Measurements from ENCODE around the gene SLC17A3. TPM values are rescaled to one million over a fixed set of nuclear protein-coding genes. Genes with fewer than 3 reads are reported as not detected.

The SLC17A3 gene
- total RNA-seq, 1 experiment from 2014 or later = not detected

DNA sequence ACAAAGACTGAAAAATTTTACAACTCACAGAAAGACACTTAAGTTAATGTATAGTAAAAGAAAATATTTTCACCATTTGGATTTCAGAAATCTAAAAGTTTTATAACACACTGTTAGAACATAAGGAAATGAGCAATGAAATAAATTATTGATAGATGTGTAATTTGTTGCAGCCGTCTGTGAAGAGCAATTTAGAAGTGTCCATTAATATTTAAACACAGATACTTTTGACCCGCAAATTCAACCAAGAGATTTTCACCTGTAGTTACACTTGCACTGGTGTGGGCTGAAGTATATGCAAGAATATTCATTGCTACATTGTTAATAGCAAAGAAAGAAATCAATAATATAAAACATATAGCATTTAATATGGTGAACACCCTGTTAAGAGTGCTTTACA, 14.6 kb upstream of the SLC17A3 start:
- Mint-ChIP-seq H3K27me3 (ENCODE audit: low read depth) (no peaks in the 10 kb centered on the region), H3K36me3 (no peaks in the 10 kb centered on the region), H3K4me3 (no peak overlapping the region), H3K4me1 (no peaks in the 10 kb centered on the region), H3K27ac (no peak overlapping the region), H3K9me3 (peaks cover 5% of the 10 kb centered on the region; the same call in 1 of the 2 replicates)
- POLR2A ChIA-PET = no interaction called here
- TF ChIP-seq ZNF671 (CRISPR knock-in tag; IDR thresholded peaks at IDR 0.05) = no peak
- CTCF ChIA-PET = interaction anchor here (2.1 kb wide), 1 partner anchor 170 kb away, joined by 12 read pairs; no protein-coding TSS in a partner anchor
- DNase-seq (ENCODE audit: low spot score) = no peak
- ATAC-seq = no peak

DNA sequence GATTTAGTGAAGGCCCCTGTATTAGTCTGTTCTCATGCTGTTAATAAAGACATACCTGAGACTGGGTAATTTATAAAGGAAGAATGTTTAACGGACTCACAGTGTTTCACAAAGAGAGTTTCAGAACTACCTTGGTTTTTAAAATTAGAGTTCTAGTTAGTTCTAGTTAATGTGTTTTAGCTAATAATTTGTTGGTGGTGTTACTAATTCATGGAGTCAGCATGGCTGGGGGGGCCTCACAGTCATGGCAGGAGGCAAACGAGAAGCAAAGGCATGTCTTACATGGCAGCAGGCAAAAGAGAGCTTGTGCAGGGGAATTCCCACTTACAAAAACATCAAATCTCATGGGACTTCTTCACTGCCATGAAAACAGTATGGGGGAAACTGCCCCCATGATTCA, 12.0 kb upstream of the SLC17A3 start:
- ATAC-seq (no peak), DNase-seq (ENCODE audit: low spot score) (no peak)
- Mint-ChIP-seq H3K27ac (no peak overlapping the region), H3K36me3 (no peaks in the 10 kb centered on the region), H3K4me1 (peaks cover 2% of the 10 kb centered on the region), H3K4me3 (no peak overlapping the region), H3K27me3 (ENCODE audit: low read depth) (peaks cover 2% of the 10 kb centered on the region; the same call in 1 of the 2 replicates), H3K9me3 (peaks cover 5% of the 10 kb centered on the region; the same call in 1 of the 2 replicates)
- CTCF ChIA-PET = no interaction called here
- TF ChIP-seq CREB1 (CRISPR knock-in tag; IDR thresholded peaks at IDR 0.05) = no peak
- no peak for TF ChIP-seq ZNF396 (CRISPR knock-in tag; IDR thresholded peaks at IDR 0.05; ENCODE audit: borderline replicate concordance)
- TF ChIP-seq NR3C1 (CRISPR knock-in tag; conservative IDR thresholded peaks at IDR 0.05; ENCODE audit: low read depth) = no peak
- TF ChIP-seq KAT7 (CRISPR knock-in tag; IDR thresholded peaks at IDR 0.05; ENCODE audit: borderline replicate concordance) = no peak
- no peak for TF ChIP-seq GRHL2 (CRISPR knock-in tag; IDR thresholded peaks at IDR 0.05; ENCODE audit: insufficient replicate concordance, severe bottlenecking)
- TF ChIP-seq ZNF232 (CRISPR knock-in tag; IDR thresholded peaks at IDR 0.05) = no peak
- no peak for TF ChIP-seq MLX (CRISPR knock-in tag; IDR thresholded peaks at IDR 0.05)
- POLR2A ChIA-PET = no interaction called here

DNA sequence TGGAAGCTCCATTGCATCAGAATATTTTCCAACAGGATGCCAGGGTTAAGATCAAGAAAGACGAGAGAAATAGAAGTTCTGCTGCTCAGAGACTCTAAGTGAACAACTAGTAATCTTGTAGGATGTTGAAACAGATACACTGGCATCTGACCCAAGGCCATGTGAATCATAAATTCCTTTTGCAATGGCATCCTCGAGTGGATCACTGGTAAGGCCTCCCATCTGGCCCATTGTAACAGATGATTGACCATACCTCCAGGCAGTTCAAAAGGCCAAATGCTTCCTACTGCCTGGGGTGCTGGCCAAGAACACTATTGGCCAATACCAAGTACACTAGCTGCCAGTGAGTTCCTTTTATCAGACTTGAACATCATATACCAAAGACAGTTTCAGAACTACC, 9.9 kb upstream of the SLC17A3 start:
- H3K27me3 Mint-ChIP-seq (ENCODE audit: low read depth) = peaks cover 2% of the 10 kb centered on the region
- DNase-seq (ENCODE audit: low spot score) (no peak), ATAC-seq (no peak)
- peaks cover 2% of the 10 kb centered on the region for H3K4me1 Mint-ChIP-seq
- H3K27ac Mint-ChIP-seq = no peak overlapping the region
- TF ChIP-seq TEAD4 (CRISPR knock-in tag; IDR thresholded peaks at IDR 0.05) (no peak), ZNF423 (CRISPR knock-in tag; IDR thresholded peaks at IDR 0.05) (no peak), MXD4 (CRISPR knock-in tag; IDR thresholded peaks at IDR 0.05; ENCODE audit: borderline replicate concordance) (no peak), ZNF512 (CRISPR knock-in tag; IDR thresholded peaks at IDR 0.05; ENCODE audit: borderline replicate concordance) (no peak), CTCF (IDR thresholded peaks at IDR 0.05) (no peak), ZNF121 (CRISPR knock-in tag; IDR thresholded peaks at IDR 0.05) (no peak), HMGA2 (CRISPR knock-in tag; IDR thresholded peaks at IDR 0.05) (no peak), ZNF138 (CRISPR knock-in tag; conservative IDR thresholded peaks at IDR 0.05) (no peak), JUN (CRISPR knock-in tag; IDR thresholded peaks at IDR 0.05) (no peak)
- TF ChIP-seq, protein P1, sequence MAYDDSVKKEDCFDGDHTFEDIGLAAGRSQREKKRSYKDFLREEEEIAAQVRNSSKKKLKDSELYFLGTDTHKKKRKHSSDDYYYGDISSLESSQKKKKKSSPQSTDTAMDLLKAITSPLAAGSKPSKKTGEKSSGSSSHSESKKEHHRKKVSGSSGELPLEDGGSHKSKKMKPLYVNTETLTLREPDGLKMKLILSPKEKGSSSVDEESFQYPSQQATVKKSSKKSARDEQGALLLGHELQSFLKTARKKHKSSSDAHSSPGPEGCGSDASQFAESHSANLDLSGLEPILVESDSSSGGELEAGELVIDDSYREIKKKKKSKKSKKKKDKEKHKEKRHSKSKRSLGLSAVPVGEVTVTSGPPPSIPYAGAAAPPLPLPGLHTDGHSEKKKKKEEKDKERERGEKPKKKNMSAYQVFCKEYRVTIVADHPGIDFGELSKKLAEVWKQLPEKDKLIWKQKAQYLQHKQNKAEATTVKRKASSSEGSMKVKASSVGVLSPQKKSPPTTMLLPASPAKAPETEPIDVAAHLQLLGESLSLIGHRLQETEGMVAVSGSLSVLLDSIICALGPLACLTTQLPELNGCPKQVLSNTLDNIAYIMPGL (CRISPR knock-in tag; IDR thresholded peaks at IDR 0.05) = no peak
- TF ChIP-seq, protein P2, sequence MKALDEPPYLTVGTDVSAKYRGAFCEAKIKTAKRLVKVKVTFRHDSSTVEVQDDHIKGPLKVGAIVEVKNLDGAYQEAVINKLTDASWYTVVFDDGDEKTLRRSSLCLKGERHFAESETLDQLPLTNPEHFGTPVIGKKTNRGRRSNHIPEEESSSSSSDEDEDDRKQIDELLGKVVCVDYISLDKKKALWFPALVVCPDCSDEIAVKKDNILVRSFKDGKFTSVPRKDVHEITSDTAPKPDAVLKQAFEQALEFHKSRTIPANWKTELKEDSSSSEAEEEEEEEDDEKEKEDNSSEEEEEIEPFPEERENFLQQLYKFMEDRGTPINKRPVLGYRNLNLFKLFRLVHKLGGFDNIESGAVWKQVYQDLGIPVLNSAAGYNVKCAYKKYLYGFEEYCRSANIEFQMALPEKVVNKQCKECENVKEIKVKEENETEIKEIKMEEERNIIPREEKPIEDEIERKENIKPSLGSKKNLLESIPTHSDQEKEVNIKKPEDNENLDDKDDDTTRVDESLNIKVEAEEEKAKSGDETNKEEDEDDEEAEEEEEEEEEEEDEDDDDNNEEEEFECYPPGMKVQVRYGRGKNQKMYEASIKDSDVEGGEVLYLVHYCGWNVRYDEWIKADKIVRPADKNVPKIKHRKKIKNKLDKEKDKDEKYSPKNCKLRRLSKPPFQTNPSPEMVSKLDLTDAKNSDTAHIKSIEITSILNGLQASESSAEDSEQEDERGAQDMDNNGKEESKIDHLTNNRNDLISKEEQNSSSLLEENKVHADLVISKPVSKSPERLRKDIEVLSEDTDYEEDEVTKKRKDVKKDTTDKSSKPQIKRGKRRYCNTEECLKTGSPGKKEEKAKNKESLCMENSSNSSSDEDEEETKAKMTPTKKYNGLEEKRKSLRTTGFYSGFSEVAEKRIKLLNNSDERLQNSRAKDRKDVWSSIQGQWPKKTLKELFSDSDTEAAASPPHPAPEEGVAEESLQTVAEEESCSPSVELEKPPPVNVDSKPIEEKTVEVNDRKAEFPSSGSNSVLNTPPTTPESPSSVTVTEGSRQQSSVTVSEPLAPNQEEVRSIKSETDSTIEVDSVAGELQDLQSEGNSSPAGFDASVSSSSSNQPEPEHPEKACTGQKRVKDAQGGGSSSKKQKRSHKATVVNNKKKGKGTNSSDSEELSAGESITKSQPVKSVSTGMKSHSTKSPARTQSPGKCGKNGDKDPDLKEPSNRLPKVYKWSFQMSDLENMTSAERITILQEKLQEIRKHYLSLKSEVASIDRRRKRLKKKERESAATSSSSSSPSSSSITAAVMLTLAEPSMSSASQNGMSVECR (CRISPR knock-in tag; IDR thresholded peaks at IDR 0.05; ENCODE audit: borderline replicate concordance) = no peak
- no peaks in the 10 kb centered on the region for H3K36me3 Mint-ChIP-seq
- ChIA-PET CTCF (no interaction called here), POLR2A (no interaction called here)
- peaks cover 5% of the 10 kb centered on the region; the same call in 1 of the 2 replicates for H3K9me3 Mint-ChIP-seq
- no peak overlapping the region for H3K4me3 Mint-ChIP-seq
